BJ (cell line): ENCODE data around the gene CD247. TPM values are rescaled to one million over a fixed set of nuclear protein-coding genes. Genes with fewer than 3 reads are reported as not detected.

Experiments
- CTCF ChIA-PET: fragments of 350-600 bp; formaldehyde crosslinking; extraction: SDS; loops from one replicate; lab custom pipeline; 2021; ENCODE audit warnings: antibody characterized with exemption, inconsistent platforms; lab: Yijun Ruan, JAX
- POLR2A ChIA-PET: fragments of 300-600 bp; sonication (Branson Sonifier 250); formaldehyde crosslinking; extraction: SDS; loops from one replicate; lab custom pipeline; 2021; ENCODE audit warnings: antibody characterized with exemption; lab: Charles Lee
- DNase-seq: peaks from one replicate; pipeline ENCODE4 v3.0.0-alpha.2; 2011; ENCODE audit warnings: low read depth
- H3K27me3 ChIP-seq: 2 replicates; pipeline ENCODE4 v1.6.0; 2011; ENCODE audit warnings: low read length; ENCODE audit not compliant: control insufficient read depth, insufficient read depth
- H3K36me3 ChIP-seq: 2 replicates; pipeline ENCODE4 v1.5.1; 2011; ENCODE audit warnings: low read length; ENCODE audit not compliant: control insufficient read depth, insufficient read depth
- H3K4me3 ChIP-seq: 2 replicates; pipeline ENCODE4 v1.5.1; 2011; ENCODE audit warnings: low read depth, mild to moderate bottlenecking, control low read depth, low read length
- CTCF ChIP-seq: IDR thresholded peaks from 2 replicates; pipeline ENCODE4 v1.5.1; 2011; ENCODE audit warnings: low read depth, mild to moderate bottlenecking, control low read depth, inconsistent platforms, low read length, moderate library complexity; ENCODE audit not compliant: insufficient read depth
- polyA plus RNA-seq: library from polyadenylated mRNA; depleted of rRNA; stranded (reverse); fragments of >200 nt; gene quantifications from 2 replicates; pipeline ENCODE4 v1.2.3, GENCODE V29; 2011

CD247 gene
- polyA plus RNA-seq, 1 experiment = not detected

GRCh38 chr1:167499106-167499505 is 19.2 kb downstream of the CD247 start:
- Histone ChIP-seq H3K36me3 (no peaks in the 10 kb centered on the region), H3K4me3 (no peak overlapping the region), H3K27me3 (peaks cover 8% of the 10 kb centered on the region)
- POLR2A ChIA-PET = no interaction called here
- TF ChIP-seq CTCF = no peak
- CTCF ChIA-PET = interaction anchor here (1.3 kb wide), 1 partner anchor 56 kb away, joined by 3 read pairs; no protein-coding TSS in a partner anchor
- DNase-seq = no peak

DNA sequence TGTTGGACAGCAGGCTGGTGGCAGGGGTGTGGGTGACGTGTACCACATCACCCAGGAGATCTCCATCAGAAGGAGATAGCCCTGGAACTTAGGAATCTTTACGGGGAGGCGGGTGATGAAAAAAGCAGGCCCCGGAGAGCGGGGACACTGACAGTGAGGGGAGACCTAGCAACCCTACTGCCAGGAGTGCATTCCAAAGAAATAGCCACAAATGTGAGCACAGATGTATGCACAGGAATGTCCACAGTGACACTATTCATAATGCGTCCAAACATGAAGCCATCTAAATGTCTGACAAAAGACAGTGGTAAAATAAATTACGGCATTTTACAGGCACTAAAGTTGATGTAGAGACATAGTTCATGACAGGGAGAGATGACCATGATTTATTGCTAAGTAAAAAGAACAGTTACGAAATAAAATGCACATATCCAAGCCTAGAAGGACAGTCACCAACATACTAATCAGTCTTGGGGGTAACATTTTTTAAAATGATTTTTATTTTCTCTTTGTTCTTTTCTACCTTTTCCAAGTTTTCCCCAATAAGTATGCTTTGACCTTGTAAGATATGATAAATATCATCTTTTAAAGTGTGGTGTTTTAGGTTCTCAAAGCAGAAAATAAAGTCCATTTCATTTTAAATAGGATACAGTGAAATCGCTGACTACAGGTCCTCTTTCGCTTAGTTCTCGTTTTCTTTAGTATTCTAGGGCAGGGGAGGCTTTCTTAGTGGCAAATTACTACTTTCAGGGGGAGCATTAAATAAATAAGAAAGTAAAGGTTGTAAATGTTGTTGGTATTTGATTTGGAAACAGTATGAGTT is 21.3 kb downstream of the CD247 start:
- DNase-seq = no peak
- H3K36me3 ChIP-seq = no peaks in the 10 kb centered on the region
- CTCF ChIA-PET = interaction anchor here (1.3 kb wide), 1 partner anchor 37 kb away, joined by 5 read pairs; no protein-coding TSS in a partner anchor

GRCh38 chr1:167493372-167493771 is 25.0 kb downstream of the CD247 start:
- Histone ChIP-seq H3K27me3 (peaks cover 1% of the 10 kb centered on the region; the same call in 1 of the 2 replicates), H3K4me3 (no peak overlapping the region), H3K36me3 (no peaks in the 10 kb centered on the region)
- no peak for DNase-seq
- POLR2A ChIA-PET = no interaction called here
- CTCF ChIA-PET = interaction anchor here (0.9 kb wide), 1 partner anchor 17 kb away, joined by 3 read pairs; no protein-coding TSS in a partner anchor
- no peak for TF ChIP-seq CTCF

More for the DNA sequence above, 21.3 kb downstream of the CD247 start:
- POLR2A ChIA-PET = no interaction called here
- peaks cover 1% of the 10 kb centered on the region; the same call in 1 of the 2 replicates for H3K27me3 ChIP-seq
- TF ChIP-seq CTCF = no peak
- no peak overlapping the region for H3K4me3 ChIP-seq

- ChIA-PET CTCF (no interaction called here), POLR2A (no interaction called here)
- TF ChIP-seq CTCF = no peak
- DNase-seq = no peak
- H3K36me3 ChIP-seq = no peaks in the 10 kb centered on the region
- no peak overlapping the region for H3K4me3 ChIP-seq
- peaks cover 1% of the 10 kb centered on the region; the same call in 1 of the 2 replicates for H3K27me3 ChIP-seq
These were observed 25.8 kb downstream of the CD247 start for GRCh38 chr1:167492481-167492910.

DNA sequence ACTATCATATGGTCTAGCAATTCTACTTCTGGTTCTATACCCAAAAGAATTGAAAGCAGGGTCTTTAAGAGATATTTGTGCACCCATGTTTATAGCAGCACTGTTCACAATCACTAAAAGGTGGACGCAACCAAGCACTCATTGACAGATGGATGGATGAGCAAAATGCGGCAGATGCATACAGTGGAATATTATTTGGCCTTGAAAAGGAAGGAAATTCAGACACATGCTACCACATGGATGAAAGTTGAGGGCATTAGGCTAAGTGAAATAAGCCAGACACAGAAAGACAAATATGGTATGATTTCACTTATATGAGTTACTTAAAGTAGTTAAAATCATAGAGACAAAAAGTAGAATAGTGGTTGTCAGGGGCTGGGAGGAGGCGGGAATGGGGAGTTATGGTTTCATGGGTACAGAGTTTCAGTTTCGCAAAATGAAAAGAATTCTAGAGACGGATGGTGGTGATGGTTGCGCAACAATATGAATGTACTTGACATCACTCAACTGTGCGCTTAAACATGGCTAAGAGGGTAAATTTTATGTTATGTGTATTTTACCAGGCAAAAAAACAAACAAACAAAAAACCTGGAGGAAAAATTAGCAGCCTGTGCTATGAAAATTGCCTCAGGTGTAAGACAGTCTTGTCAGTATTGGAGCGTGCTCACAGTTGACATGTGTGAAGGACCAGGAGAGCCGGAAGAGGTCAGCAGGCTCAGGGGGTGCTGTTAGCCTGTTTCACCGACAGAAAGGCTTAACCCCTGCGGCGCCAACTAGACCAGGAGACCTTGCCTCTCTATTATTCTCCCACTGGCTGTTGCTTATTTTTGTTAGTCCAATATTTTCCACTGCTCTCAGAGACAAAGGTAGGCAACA is 26.5 kb downstream of the CD247 start:
- no peak for TF ChIP-seq CTCF
- Histone ChIP-seq H3K4me3 (no peak overlapping the region), H3K27me3 (peaks cover 1% of the 10 kb centered on the region; the same call in 1 of the 2 replicates), H3K36me3 (no peaks in the 10 kb centered on the region)
- POLR2A ChIA-PET = no interaction called here
- CTCF ChIA-PET = interaction anchor here (2.2 kb wide), 1 partner anchor 26 kb away, joined by 4 read pairs; no protein-coding TSS in a partner anchor
- no peak for DNase-seq
